VCaP (cell line): ENCODE measurements around the gene CST11.

Source experiments
- H3K27ac ChIP-seq: fragments of 450-650 bp; 2 replicates; pipeline ENCODE4 v1.5.1; 2017
- CTCF ChIP-seq: fragments of 450-650 bp; conservative IDR thresholded peaks from 2 replicates; pipeline ENCODE4 v1.5.1; 2017; ENCODE audit warnings: mild to moderate bottlenecking, moderate library complexity

CST11 gene

GRCh38 chr20:23452776-23453175, at the start of gene CST11:
CST11 (minus strand) TSS chr20:23452876; CDS start chr20:23452811, 65 bp downstream.
- TF ChIP-seq CTCF, result no peak
- no peak within 1 kb of the TSS for H3K27ac ChIP-seq

GRCh38 chr20:23501926-23502325, 49.2 kb upstream of the CST11 start:
- TF ChIP-seq CTCF, result no peak
- H3K27ac ChIP-seq, result peak overlapping the region; percentile 58; the same call in 1 of the 2 replicates

- H3K27ac ChIP-seq, result no peak overlapping the region
- TF ChIP-seq CTCF, result no peak
Observed at GRCh38 chr20:23497536-23497935, 44.9 kb upstream of the CST11 start.

- no peak for TF ChIP-seq CTCF
- no peak overlapping the region for H3K27ac ChIP-seq
Observed at GRCh38 chr20:23493172-23493772, 40.6 kb upstream of the CST11 start.

- H3K27ac ChIP-seq, result no peak overlapping the region
- TF ChIP-seq CTCF, result no peak
Observed at GRCh38 chr20:23492292-23492691, 39.6 kb upstream of the CST11 start.

- TF ChIP-seq CTCF, result no peak
- H3K27ac ChIP-seq, result no peak within 1 kb of the TSS
Observed at GRCh38 chr20:23490817-23491216, 38.1 kb upstream of the CST11 start, which contains the start of gene CST8. CST8 (plus strand) TSS chr20:23491117; CDS start chr20:23491668, 551 bp downstream.

- no peak for TF ChIP-seq CTCF
- no peak overlapping the region for H3K27ac ChIP-seq
Observed at GRCh38 chr20:23488996-23489395, 36.3 kb upstream of the CST11 start.
